IPS-15b (cell line): ENCODE data around the gene MED27.

Experiments
- H3K27me3 ChIP-seq: one replicate; pipeline ENCODE4 v1.6.1; 2013; ENCODE audit warnings: low read length; ENCODE audit not compliant: control insufficient read depth, insufficient read depth
- H3K36me3 ChIP-seq: one replicate; pipeline ENCODE4 v1.6.1; 2013; ENCODE audit warnings: low read length; ENCODE audit not compliant: control insufficient read depth, insufficient read depth
- H3K4me1 ChIP-seq: one replicate; pipeline ENCODE4 v1.6.1; 2013; ENCODE audit warnings: mild to moderate bottlenecking, low read length; ENCODE audit not compliant: control insufficient read depth, insufficient read depth
- H3K4me3 ChIP-seq: one replicate; pipeline ENCODE4 v1.5.1; 2013; ENCODE audit warnings: low read depth, low read length
- H3K9ac ChIP-seq: one replicate; pipeline ENCODE4 v1.6.1; 2013; ENCODE audit warnings: low read depth, mild to moderate bottlenecking, low read length
- H3K9me3 ChIP-seq: one replicate; pipeline ENCODE4 v1.6.1; 2013; ENCODE audit warnings: mild to moderate bottlenecking, low read length; ENCODE audit not compliant: control insufficient read depth, insufficient read depth

MED27 gene

DNA sequence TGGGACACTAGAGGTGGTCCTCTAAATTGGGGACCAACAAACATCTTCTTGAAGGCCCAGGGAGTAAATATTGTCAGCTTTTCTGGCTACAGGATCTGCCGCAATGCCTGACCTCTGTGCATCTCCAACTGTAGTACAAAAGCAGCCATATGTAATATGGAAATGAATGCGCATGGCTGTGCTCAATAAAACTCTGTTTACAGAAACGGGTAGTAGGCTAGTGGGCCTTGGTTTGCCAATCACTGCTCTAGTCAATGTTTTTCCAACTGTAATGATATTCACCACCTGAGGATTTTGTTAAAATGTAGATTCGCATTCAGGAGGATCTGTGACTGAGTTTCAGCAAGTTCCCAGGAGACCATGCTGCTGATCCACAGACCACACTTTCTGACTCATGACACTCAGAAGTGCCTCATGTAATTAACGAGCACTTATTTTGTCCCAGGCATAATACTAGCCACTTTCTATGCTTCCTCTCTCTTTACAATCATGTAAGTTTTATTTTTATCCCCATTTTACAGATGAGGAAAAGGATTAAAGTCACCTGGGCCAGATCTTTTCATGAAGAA, 96.9 kb downstream of the MED27 start:
- Histone ChIP-seq H3K27me3 (no peaks in the 10 kb centered on the region), H3K36me3 (no peaks in the 10 kb centered on the region), H3K4me3 (no peak overlapping the region), H3K4me1 (peaks cover 7% of the 10 kb centered on the region), H3K9me3 (no peaks in the 10 kb centered on the region), H3K9ac (no peak overlapping the region)

DNA sequence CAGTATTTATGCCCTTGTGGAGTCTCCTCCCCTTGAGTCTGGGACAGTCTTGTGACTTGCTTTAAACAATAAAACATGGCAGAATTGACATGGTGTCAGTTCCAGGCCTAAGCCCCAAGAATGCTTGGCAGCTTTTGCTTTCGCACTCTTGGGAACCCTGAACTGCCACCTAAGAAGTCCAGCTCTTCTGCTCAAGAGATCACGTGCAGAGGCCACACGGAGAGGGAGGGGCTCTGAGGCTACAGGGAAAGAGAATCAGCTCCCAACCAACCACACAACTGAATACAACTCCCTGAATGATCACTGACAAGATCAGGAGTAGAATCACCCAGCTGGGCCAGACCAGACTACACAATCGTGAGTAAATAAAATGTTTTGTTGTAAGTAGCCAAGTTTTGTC, 97.6 kb downstream of the MED27 start:
- no peak overlapping the region for H3K4me3 ChIP-seq
- no peaks in the 10 kb centered on the region for H3K36me3 ChIP-seq

DNA sequence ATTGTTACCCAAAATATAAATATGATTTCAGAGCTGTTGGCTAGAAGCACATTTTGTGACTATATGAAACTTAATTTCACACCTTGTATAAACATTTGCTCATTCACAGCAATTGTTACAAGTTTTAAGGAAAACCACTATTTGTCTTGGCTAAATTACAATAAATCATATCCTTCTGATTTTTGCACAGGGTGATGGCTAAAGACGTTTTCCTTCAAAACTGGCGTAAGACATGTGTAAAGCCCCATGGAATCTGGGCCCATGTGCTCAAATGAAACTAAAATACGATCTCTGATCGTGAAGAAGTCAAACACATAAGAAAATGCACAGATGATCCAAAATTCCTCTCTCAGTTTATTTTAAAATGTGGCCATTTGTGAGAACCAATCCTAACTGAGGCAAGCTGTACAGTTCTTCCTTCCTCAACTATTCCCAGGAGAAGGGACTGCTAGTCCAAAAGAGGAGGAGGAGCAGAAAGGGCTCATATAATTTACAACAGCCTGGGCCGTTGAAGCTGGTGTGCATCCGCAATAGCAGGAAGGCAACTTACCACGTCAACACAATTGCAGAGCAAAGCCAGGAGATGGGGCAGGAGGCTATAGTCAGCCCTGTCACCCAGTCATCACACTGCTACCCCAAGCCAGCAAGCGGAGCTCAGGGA, 98.4 kb downstream of the MED27 start:
- Histone ChIP-seq H3K4me1 (no peaks in the 10 kb centered on the region), H3K9ac (no peak overlapping the region), H3K27me3 (no peaks in the 10 kb centered on the region), H3K9me3 (no peaks in the 10 kb centered on the region), H3K36me3 (no peaks in the 10 kb centered on the region), H3K4me3 (no peak overlapping the region)

More for the DNA sequence above, 97.6 kb downstream of the MED27 start:
- H3K9me3 ChIP-seq: no peaks in the 10 kb centered on the region
- H3K4me1 ChIP-seq: peaks cover 1% of the 10 kb centered on the region
- no peaks in the 10 kb centered on the region for H3K27me3 ChIP-seq
- H3K9ac ChIP-seq: no peak overlapping the region

DNA sequence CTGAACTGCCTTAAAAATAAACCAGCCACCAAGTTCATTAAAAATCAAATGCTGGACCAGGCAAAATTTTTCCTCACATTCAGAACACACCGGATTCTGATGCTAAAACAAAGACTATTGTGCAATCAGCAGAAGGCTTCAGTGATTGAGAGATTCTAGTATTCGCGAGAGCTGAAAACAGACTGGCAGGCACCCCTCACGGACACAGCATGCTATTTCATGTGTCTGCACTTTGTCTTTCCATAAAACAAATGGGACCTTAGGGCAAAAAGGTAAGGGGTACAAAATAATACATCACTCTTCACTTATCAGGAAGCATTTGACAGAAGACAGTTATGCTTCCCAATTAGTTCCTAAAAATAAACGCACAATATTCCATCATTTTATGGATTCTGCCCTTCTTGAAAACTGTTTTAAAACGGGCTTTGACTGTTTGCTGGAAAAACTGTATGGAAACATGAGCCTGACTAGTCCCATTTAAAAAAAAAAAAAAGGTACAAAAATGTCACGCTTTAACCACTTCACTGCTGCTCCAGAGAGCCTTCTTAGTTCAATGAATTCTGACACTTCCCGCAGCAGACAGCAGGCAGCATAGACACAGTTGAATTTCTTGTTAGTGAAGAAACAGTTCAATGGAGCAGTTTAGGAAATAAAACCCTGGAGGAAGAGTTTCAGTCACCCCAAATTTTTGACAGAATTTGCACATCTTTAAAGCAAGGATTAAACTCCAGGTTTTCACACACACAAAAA, 99.2 kb downstream of the MED27 start:
- Histone ChIP-seq H3K27me3 (no peaks in the 10 kb centered on the region), H3K4me3 (no peak overlapping the region), H3K9ac (no peak overlapping the region), H3K36me3 (no peaks in the 10 kb centered on the region), H3K4me1 (no peaks in the 10 kb centered on the region), H3K9me3 (no peaks in the 10 kb centered on the region)

DNA sequence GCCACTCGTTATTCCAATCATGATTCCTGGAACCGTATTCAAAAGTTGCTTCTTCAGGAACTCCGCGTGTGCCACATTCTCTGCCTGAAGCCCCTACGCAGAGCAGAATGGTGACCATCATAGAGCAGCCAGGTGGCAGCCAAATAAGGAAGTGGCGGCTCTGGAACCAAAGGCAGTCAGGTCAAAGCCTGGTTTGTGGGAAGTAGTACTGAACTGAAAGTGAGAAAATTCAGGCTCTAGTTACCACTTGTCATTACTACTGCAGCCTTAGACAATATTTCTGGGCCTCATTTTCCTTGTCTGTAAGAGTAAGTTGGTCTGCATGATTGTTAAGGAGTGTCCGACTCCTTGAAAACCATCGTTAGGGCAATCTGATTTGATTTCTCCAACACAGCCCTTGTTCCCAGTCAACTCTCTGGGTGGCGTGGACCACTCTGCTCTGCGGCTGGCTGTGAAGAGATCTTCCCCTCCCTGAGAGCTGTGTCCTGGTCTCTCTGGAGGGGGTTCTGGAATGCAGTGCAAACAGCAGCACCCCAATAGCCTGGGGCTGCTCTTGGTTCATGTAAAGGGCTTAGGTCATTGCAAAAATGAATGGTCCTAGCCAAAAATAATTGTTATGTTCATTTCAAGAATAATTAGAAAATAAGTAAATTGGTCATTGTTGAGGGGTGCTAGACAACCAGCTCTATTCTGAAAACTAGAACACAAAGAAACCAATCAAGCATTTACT, 102.4 kb downstream of the MED27 start:
- no peak overlapping the region for H3K4me3 ChIP-seq
- no peaks in the 10 kb centered on the region for H3K36me3 ChIP-seq
- H3K9ac ChIP-seq: no peak overlapping the region
- no peaks in the 10 kb centered on the region for H3K27me3 ChIP-seq
- no peaks in the 10 kb centered on the region for H3K9me3 ChIP-seq
- no peaks in the 10 kb centered on the region for H3K4me1 ChIP-seq

DNA sequence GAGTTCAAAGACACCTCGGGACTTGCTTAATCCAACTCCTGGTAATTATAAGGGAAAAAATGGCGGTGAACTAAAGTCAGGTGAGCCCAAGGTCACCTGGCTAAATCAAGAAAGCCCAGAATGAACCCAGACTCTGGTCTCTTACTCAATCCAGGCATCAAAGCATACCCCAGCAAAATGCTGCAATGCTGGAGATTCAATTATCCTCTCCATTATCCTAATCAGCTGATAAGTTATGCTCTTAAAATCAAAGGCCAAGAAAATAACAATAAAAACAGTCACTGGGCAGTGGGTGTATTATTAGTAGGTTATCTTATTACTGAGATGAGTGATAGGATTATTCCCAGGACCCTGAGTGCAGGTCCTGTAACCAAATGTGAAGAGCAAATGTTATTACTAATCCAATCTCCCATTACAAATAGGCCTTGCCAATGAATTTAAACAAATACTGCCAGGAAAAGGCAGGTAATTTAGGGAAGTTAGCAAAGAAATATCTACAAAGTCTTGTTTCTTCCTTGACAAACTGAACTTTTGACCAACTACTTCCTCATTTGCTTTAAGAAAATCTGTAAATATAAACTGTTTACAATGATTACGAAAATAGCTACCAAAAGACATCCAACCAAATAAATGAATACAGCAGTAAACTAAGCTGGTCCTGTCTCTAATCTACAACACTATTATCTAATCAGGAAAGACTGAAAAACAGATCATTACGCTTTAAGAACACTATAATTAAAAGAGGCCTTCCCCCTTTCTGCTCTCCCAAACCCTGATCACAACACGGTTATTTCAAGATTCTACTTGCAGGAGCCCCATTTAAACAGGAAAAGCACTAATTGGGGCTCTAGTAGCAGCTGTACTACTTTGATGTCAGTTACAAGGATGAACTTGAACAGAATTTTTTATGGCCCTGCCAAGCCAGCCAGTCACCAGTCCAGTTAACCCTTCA, 103.2 kb downstream of the MED27 start:
- no peaks in the 10 kb centered on the region for H3K27me3 ChIP-seq
- no peak overlapping the region for H3K9ac ChIP-seq
- no peaks in the 10 kb centered on the region for H3K36me3 ChIP-seq
- no peak overlapping the region for H3K4me3 ChIP-seq
- no peaks in the 10 kb centered on the region for H3K9me3 ChIP-seq
- H3K4me1 ChIP-seq: no peaks in the 10 kb centered on the region

DNA sequence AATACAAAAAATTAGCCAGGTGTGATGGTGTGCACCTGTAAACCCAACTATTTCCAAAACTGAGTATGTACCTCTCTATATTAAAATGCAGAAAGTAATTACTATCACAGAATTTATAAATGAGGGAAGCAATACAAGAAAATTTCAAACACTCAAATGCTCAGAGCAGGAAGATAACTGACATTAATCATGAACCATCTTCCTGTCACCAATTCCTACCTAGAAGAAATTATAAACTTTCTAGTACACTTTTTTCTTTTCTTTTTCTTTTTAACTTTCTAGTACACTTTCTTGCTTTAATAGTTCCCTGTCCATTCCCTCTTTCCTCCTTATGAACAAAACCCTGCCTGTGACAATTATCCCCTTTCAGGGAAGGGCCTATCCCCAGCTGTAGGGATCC, 106.8 kb downstream of the MED27 start:
- Histone ChIP-seq H3K9me3 (no peaks in the 10 kb centered on the region), H3K4me3 (no peak overlapping the region), H3K36me3 (no peaks in the 10 kb centered on the region), H3K27me3 (no peaks in the 10 kb centered on the region), H3K4me1 (no peaks in the 10 kb centered on the region), H3K9ac (no peak overlapping the region)

DNA sequence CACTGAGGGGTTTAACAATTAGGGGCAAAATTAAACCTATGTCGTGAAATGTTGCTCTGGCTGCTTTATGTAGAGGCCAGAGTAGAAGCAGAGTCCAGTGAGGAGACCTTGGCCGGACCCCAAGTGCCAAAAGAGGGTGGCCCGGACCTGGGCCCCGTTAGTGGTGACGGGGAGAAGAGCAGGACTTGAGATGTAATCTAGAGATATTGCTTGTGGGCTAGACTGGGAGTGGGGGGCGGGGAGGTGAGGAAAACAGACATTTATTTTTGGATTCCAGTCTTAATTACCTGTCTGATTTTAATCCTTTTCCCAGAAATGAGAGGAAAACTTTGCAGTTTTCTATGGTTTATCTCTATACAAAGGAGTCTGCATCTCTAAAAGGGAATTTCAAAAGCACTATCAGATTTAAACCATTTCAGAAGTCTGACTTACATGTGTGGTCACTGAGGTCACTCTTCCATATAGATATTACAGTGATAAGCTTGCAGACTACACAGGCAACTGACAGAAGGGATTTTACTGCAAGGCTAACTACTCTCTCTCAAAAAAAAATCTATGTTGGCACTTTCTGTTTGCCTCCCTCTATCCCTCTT, 108.1 kb downstream of the MED27 start:
- H3K4me3 ChIP-seq: no peak overlapping the region
- H3K4me1 ChIP-seq: peaks cover 2% of the 10 kb centered on the region
- no peaks in the 10 kb centered on the region for H3K36me3 ChIP-seq
- peaks cover 3% of the 10 kb centered on the region for H3K27me3 ChIP-seq
- H3K9ac ChIP-seq: no peak overlapping the region
- H3K9me3 ChIP-seq: no peaks in the 10 kb centered on the region

DNA sequence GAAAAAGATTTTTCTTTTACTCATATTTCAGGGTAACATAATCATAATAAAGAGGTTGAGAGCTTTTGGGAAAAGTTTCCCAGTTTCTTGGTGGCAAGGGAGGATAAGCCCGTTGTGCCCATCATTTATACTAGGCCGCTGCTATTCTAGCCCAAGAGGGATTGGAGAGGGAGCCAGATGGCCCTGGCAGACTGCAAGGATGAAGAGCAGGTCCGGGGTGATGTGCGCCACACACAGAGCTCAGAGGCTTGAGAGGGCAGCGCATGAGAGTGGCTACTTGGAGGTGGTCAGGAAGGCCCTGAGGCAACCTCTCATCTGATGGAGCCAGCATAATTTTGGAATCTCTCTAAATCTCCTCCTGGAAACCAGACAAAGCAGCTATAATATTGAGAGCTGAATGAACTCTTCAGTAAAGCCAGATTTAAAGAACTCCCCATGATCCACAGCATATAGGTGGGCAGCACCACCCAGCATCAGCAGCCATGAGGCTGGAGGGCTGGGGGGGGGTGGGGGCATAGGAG, 110.1 kb downstream of the MED27 start:
- Histone ChIP-seq H3K4me1 (peaks cover 13% of the 10 kb centered on the region), H3K4me3 (no peak overlapping the region), H3K36me3 (no peaks in the 10 kb centered on the region), H3K9ac (no peak overlapping the region), H3K9me3 (no peaks in the 10 kb centered on the region), H3K27me3 (peaks cover 13% of the 10 kb centered on the region)

DNA sequence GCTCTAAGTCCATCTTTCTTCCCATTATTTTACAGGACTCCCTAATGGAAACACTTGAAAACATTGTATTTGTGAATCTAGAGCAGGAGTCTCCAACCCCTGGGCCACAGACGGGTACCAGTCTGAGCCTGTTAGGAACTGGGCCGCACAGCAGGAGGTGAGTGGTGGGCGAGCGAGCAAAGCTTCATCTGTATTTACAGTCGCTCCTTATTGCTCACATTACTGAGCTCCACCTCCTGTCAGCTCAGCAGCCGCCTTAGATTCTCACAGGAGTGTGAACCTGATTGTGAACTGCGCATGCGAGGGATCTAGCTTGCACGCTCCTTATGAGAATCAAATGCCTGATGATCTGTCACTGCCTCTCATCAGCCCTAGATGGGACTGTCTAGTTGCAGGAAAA, 111.0 kb downstream of the MED27 start:
- H3K9me3 ChIP-seq: no peaks in the 10 kb centered on the region
- no peak overlapping the region for H3K9ac ChIP-seq
- H3K27me3 ChIP-seq: peaks cover 20% of the 10 kb centered on the region
- H3K4me1 ChIP-seq: peaks cover 13% of the 10 kb centered on the region
- no peaks in the 10 kb centered on the region for H3K36me3 ChIP-seq
- H3K4me3 ChIP-seq: no peak overlapping the region
